Hepatocyte (in vitro differentiated cells): ENCODE measurements around the gene GSTO1. TPM values are rescaled to one million over a fixed set of nuclear protein-coding genes. Genes with fewer than 3 reads are reported as not detected.
A peak's percentile ranks its signal among the peaks of the same experiment; 100 is the strongest.

ENCODE experiments used
- DNase-seq: peaks from one replicate; pipeline ENCODE4 v3.0.0-alpha.2; 2016; ENCODE audit warnings: low spot score
- H2AFZ ChIP-seq: fragments of 200-600 bp; sonication (generic); 2 replicates; pipeline ENCODE4 v1.6.0; 2016; ENCODE audit warnings: antibody characterized with exemption, mild to moderate bottlenecking
- H3K27ac ChIP-seq: fragments of 200-600 bp; sonication (generic); 2 replicates; pipeline ENCODE4 v1.5.1; 2016; ENCODE audit warnings: mild to moderate bottlenecking
- H3K27me3 ChIP-seq: fragments of 200-600 bp; sonication (generic); 2 replicates; pipeline ENCODE4 v1.6.1; 2016
- H3K36me3 ChIP-seq: fragments of 200-600 bp; sonication (generic); replicated peaks from 2 replicates; pipeline ENCODE4 v1.5.1; 2016; ENCODE audit warnings: low read depth; ENCODE audit not compliant: insufficient read depth
- H3K4me1 ChIP-seq: fragments of 200-600 bp; sonication (generic); 2 replicates; pipeline ENCODE4 v1.5.1; 2016; ENCODE audit warnings: mild to moderate bottlenecking, moderate library complexity; ENCODE audit not compliant: insufficient read depth
- H3K4me2 ChIP-seq: fragments of 200-600 bp; sonication (generic); 2 replicates; pipeline ENCODE4 v1.6.0; 2016
- H3K4me3 ChIP-seq: fragments of 200-600 bp; sonication (generic); 2 replicates; pipeline ENCODE4 v1.5.1; 2016; ENCODE audit warnings: mild to moderate bottlenecking
- H3K79me2 ChIP-seq: fragments of 200-600 bp; sonication (generic); 2 replicates; pipeline ENCODE4 v1.6.0; 2017; ENCODE audit warnings: mild to moderate bottlenecking
- H3K9me2 ChIP-seq: fragments of 200-600 bp; sonication (generic); replicated peaks from 2 replicates; pipeline ENCODE4 v1.6.0; 2017; ENCODE audit warnings: mild to moderate bottlenecking; ENCODE audit not compliant: insufficient read depth
- H3K9me3 ChIP-seq: fragments of 200-600 bp; sonication (generic); 2 replicates; pipeline ENCODE4 v1.5.1; 2016; ENCODE audit warnings: low read depth, mild to moderate bottlenecking
- H4K20me1 ChIP-seq: fragments of 200-600 bp; sonication (generic); 2 replicates; pipeline ENCODE4 v1.6.0; 2016; ENCODE audit warnings: mild to moderate bottlenecking; ENCODE audit not compliant: insufficient read depth, poor library complexity, severe bottlenecking
- CTCF ChIP-seq: fragments of 200-600 bp; sonication (generic); IDR thresholded peaks from 2 replicates; pipeline ENCODE4 v1.5.1; 2016; ENCODE audit warnings: antibody characterized with exemption, mild to moderate bottlenecking; ENCODE audit not compliant: poor library complexity
- EZH2 ChIP-seq: fragments of 200-600 bp; sonication (generic); IDR thresholded peaks from 2 replicates; pipeline ENCODE4 v1.6.1; 2016; ENCODE audit warnings: antibody characterized with exemption, mild to moderate bottlenecking, borderline replicate concordance
- EZH2phosphoT487 ChIP-seq: fragments of 200-600 bp; sonication (generic); IDR thresholded peaks from one replicate; pipeline ENCODE4 v1.6.1; 2018; ENCODE audit warnings: antibody characterized with exemption, mild to moderate bottlenecking, low read depth, moderate library complexity; ENCODE audit not compliant: unreplicated experiment, severe bottlenecking
- WGBS: methylation state at CpG from one replicate; pipeline ENCODE4 v1.1.6; 2016; ENCODE audit warnings: low lambda C conversion rate; ENCODE audit errors: missing lambda C conversion rate; 5-methylcytosine and 5-hydroxymethylcytosine counted together
- microRNA counts: library from miRNA; unstranded; fragments of <30 nt; microRNA quantifications from one replicate; lab custom pipeline; 2017
- microRNA-seq: library from miRNA; unstranded; fragments of <30 nt; microRNA quantifications from one replicate; pipeline ENCODE4, GENCODE V29; 2017
- polyA plus RNA-seq: library from polyadenylated mRNA; unstranded; fragments of >200 nt; fragmentation: Nextera tagmentation; extraction: Ambion mirVana; gene quantifications from 2 replicates; pipeline ENCODE4 v1.2.1, GENCODE V29; 2016
- small RNA-seq: library from RNA; depleted of rRNA; stranded (forward); fragments of <200 nt; gene quantifications from one replicate; pipeline ENCODE3, GENCODE V24; 2014
- total RNA-seq: library from RNA; depleted of rRNA; stranded (reverse); fragments of >200 nt; gene quantifications from 2 replicates; pipeline ENCODE4 v1.2.3, GENCODE V29; 2014

GSTO1 gene
- total and polyA plus RNA-seq, 2 experiments from 2014 or later: 220 to 328 TPM

DNA sequence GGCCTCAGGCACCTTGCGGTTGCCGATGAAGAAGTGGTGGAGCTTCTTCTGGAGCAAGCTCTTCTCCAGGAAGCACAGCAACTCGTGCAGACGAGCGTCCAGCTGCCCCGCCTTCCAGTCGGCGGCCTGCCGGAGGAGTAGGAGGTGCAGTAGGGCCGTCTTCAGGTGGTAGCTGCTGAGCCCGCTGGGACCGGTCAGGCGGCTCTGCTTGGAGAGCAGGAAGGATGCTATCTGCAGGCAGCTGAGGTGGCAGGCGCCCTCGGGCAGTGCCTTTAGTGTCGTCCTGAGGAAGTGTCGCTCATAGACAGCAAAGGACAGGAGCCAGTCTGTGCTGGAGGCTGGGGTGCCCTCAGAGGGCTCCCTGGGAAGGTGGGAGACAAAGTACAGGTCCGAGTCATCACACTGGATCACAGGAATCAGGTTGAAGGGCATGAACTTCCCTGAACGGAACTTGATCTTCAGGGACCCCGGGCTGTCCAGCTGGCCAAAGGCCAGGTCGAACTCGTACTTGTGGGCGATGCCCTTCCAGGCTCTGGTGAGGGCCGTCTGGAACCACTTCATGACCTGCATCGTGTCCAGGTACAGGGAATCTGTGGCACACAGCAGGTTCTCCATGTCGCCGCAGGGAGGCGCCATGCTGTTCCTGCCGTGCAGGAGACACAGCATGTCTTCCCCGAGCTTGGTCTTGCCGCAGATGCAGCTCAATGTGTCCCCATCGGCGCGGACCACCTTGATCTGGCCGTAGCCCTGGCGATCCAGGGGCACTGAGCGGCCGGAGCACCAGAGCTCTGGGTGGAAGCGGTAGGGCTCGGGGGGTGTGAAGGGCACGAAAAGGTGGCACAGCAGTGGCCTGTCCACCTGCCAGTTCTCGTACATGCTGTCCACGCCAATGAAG, 60.1 kb downstream of the GSTO1 start:
- Histone ChIP-seq H3K27ac (no peak overlapping the region), H2AFZ (no peak overlapping the region), H3K4me3 (no peak overlapping the region), H3K36me3 (no peaks in the 10 kb centered on the region), H4K20me1 (peaks cover 3% of the 10 kb centered on the region), H3K79me2 (peaks cover 22% of the 10 kb centered on the region), H3K9me2 (no peaks in the 10 kb centered on the region), H3K9me3 (no peaks in the 10 kb centered on the region), H3K27me3 (no peaks in the 10 kb centered on the region), H3K4me2 (no peak overlapping the region), H3K4me1 (peaks cover 5% of the 10 kb centered on the region)
- TF ChIP-seq CTCF: no peak
- TF ChIP-seq EZH2phosphoT487: no peak
- TF ChIP-seq EZH2: no peak
- no peak for DNase-seq
- WGBS: 95% methylated on average over 43 of the region's 43 CpGs

DNA sequence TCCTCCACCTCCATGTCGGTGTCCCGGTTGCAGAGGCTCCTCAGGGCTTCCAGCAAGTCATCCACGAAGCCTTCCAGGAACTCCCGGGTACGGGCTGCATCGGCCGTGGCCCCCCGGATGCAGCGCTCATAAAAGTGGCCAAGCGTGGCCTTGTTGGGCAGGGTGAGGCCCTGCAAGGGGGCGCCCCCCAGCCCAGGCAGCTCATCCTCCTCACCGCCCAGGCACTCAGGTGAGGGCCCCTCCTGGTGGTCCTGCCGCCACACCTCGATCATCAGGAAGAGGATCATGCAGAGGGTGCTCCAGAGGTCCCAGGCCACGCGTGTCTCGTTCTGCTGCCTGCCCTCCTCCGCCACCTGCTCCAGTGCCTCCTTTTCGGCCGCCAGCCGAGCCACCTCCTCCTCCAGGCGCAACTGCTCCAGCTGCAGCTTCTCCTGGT, 60.8 kb downstream of the GSTO1 start:
- H3K27me3 ChIP-seq: no peaks in the 10 kb centered on the region
- H3K27ac ChIP-seq: no peak overlapping the region
- peaks cover 28% of the 10 kb centered on the region for H3K79me2 ChIP-seq
- H3K4me3 ChIP-seq: no peak overlapping the region
- TF ChIP-seq CTCF (no peak), EZH2 (no peak), EZH2phosphoT487 (no peak)
- H4K20me1 ChIP-seq: peaks cover 3% of the 10 kb centered on the region
- WGBS: 100% methylated on average over 14 of the region's 22 CpGs
- no peak overlapping the region for H2AFZ ChIP-seq
- peaks cover 12% of the 10 kb centered on the region for H3K4me1 ChIP-seq
- H3K9me3 ChIP-seq: no peaks in the 10 kb centered on the region
- no peak overlapping the region for H3K4me2 ChIP-seq
- H3K9me2 ChIP-seq: no peaks in the 10 kb centered on the region
- H3K36me3 ChIP-seq: no peaks in the 10 kb centered on the region
- DNase-seq: no peak

DNA sequence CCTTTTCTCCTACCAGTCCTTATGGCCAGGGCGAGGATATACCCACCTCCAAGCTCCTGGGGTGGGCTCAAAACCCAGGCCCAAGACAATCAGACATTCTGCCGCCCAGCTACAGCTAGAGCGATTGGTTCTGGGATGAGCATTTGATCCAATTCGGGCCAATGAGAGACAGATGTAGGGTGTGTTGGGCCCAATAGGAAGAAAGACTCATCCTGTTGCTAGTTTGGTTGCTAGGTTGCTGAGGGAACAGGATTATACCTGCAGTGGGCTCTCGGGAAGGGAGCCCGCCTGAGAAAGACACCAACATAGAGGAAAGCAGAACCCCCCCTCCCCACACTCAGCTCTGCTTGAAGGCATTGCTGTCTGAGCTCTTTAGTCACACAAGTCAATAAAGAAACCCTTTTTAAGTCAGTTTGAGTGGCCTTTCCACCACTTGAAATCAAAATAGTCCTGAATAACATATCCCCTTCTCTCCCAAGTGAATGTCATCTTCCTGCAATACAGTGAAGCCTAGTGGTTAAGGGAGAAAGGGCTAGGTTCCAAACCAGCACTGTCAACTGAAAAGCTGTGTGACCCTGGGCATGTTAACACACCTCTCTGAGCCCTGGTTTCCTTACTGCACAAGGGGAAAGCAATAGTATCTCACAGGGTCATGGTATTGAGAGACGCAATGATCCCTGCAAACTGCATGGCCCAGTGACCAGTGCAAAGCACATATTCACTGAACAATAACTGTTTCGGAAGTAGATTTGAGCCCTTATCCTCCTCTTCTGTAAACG, 61.8 kb downstream of the GSTO1 start:
- H3K36me3 ChIP-seq: no peaks in the 10 kb centered on the region
- H2AFZ ChIP-seq: no peak overlapping the region
- H3K4me2 ChIP-seq: no peak overlapping the region
- H3K27me3 ChIP-seq: no peaks in the 10 kb centered on the region
- no peak for DNase-seq
- H3K79me2 ChIP-seq: peaks cover 36% of the 10 kb centered on the region
- no peaks in the 10 kb centered on the region for H3K9me2 ChIP-seq
- peak overlapping the region; percentile 9 for H3K27ac ChIP-seq
- peaks cover 13% of the 10 kb centered on the region for H3K4me1 ChIP-seq
- TF ChIP-seq EZH2 (no peak), EZH2phosphoT487 (no peak), CTCF (no peak)
- H4K20me1 ChIP-seq: peaks cover 6% of the 10 kb centered on the region
- no peaks in the 10 kb centered on the region for H3K9me3 ChIP-seq
- WGBS: 85% methylated on average over 9 of the region's 9 CpGs
- no peak overlapping the region for H3K4me3 ChIP-seq

MicroRNAs within 50 kb of the gene (microRNA counts, 767-probe panel; counts per million panel counts)
- not detected for microRNA hsa-miR-609 (lab: Ali Mortazavi, UCI)

Small RNA genes within 50 kb of the gene (microRNA-seq; reads per million reads assigned to microRNA genes)
- 1.8 reads per million for gene MIR4482
- not detected for gene MIR609

Small RNA genes within 50 kb of the gene (small RNA-seq; reads per million reads assigned to genes)
- 0.47 reads per million, percentile 34 among the genes with 10 or more reads in this experiment for gene MIR4482
- gene MIR609: not detected

Other genes starting within 250 kb of the GSTO1 start
- gene COL17A1, start 169.0 kb upstream of the GSTO1 start, total RNA-seq: 5.7 and 7.5 TPM in 2 replicates
- 2.1 and 3.3 TPM in 2 replicates for gene COL17A1, start 169.0 kb upstream of the GSTO1 start, polyA plus RNA-seq
- gene SFR1, start 132.7 kb upstream of the GSTO1 start, total RNA-seq: 7.1 and 7.3 TPM in 2 replicates
- 6.0 and 7.1 TPM in 2 replicates for gene SFR1, start 132.7 kb upstream of the GSTO1 start, polyA plus RNA-seq
- gene CFAP43, start 22.5 kb upstream of the GSTO1 start, total RNA-seq: 0.83 and 1.6 TPM in 2 replicates
- gene CFAP43, start 22.5 kb upstream of the GSTO1 start, polyA plus RNA-seq: 0.57 and 0.66 TPM in 2 replicates
- 2.5 and 2.7 TPM in 2 replicates for gene GSTO2, start 14.3 kb downstream of the GSTO1 start, total RNA-seq
- gene GSTO2, start 14.3 kb downstream of the GSTO1 start, polyA plus RNA-seq: 0.37 and 1.4 TPM in 2 replicates
- gene ITPRIP, start 83.6 kb downstream of the GSTO1 start, total RNA-seq: 4.9 and 5.9 TPM in 2 replicates
- gene ITPRIP, start 83.6 kb downstream of the GSTO1 start, polyA plus RNA-seq: 7.9 and 9.0 TPM in 2 replicates
- 0.17 and 0.20 TPM in 2 replicates for gene CFAP58, start 98.9 kb downstream of the GSTO1 start, total RNA-seq
- gene CFAP58, start 98.9 kb downstream of the GSTO1 start, polyA plus RNA-seq: not detected in 2 replicates